MCF 10A (cell line): Measurements from ENCODE around the gene BAZ2B. TPM values are rescaled to one million over a fixed set of nuclear protein-coding genes. Genes with fewer than 3 reads are reported as not detected.

Experiments
- BruUV-seq: library from RNA; stranded (reverse); fragments of 400-500 nt; replicated peaks from 2 replicates; lab custom pipeline; 2021; lab: Mats Ljungman, UMichigan
- CTCF ChIA-PET: fragments of 300-600 bp; sonication (Branson Sonifier 250); formaldehyde crosslinking; extraction: SDS; loops from one replicate; lab custom pipeline; 2021; ENCODE audit warnings: antibody characterized with exemption, inconsistent platforms; lab: Yijun Ruan, JAX
- POLR2A ChIA-PET: fragments of 300-600, 350-650 bp; sonication (Branson Sonifier 250); formaldehyde crosslinking; extraction: SDS; loops from one replicate; lab custom pipeline; 2020; ENCODE audit warnings: antibody characterized with exemption, inconsistent platforms; lab: Yijun Ruan, JAX
- DNase-seq: peaks from one replicate; pipeline ENCODE4 v3.0.0-alpha.2; 2018; ENCODE audit not compliant: unreplicated experiment
- H3K27ac Mint-ChIP-seq: one replicate; pipeline ENCODE4 v1.8.0; 2022; ENCODE audit warnings: mild to moderate bottlenecking, low read depth, mixed read lengths; ENCODE audit not compliant: unreplicated experiment
- H3K27me3 Mint-ChIP-seq: one replicate; pipeline ENCODE4 v1.8.0; 2022; ENCODE audit warnings: mixed read lengths; ENCODE audit not compliant: insufficient read depth, unreplicated experiment
- H3K36me3 Mint-ChIP-seq: one replicate; pipeline ENCODE4 v1.8.0; 2022; ENCODE audit warnings: mild to moderate bottlenecking, moderate library complexity, mixed read lengths; ENCODE audit not compliant: insufficient read depth, unreplicated experiment
- H3K4me1 Mint-ChIP-seq: one replicate; pipeline ENCODE4 v1.8.0; 2022; ENCODE audit warnings: mixed read lengths; ENCODE audit not compliant: insufficient read depth, unreplicated experiment
- H3K4me3 Mint-ChIP-seq: one replicate; pipeline ENCODE4 v1.8.0; 2022; ENCODE audit warnings: mild to moderate bottlenecking, moderate library complexity, mixed read lengths; ENCODE audit not compliant: unreplicated experiment
- H3K9me3 Mint-ChIP-seq: one replicate; pipeline ENCODE4 v1.8.0; 2022; ENCODE audit warnings: mixed read lengths; ENCODE audit not compliant: unreplicated experiment
- CTCF ChIP-seq: fragments of 200-600 bp; IDR thresholded peaks from one replicate; pipeline ENCODE4 v1.8.0; 2022; ENCODE audit warnings: antibody characterized with exemption, mild to moderate bottlenecking; ENCODE audit not compliant: unreplicated experiment
- intact Hi-C: fragments of 100-400 bp; cut with micrococcal nuclease; formaldehyde crosslinking; loops from 2 replicates; pipeline ENCODE4 v1.14.1; 2022
- total RNA-seq: library from RNA; stranded (reverse); gene quantifications from 2 replicates; pipeline ENCODE4 v1.2.3, GENCODE V29; 2022

The BAZ2B gene
- total RNA-seq, 1 experiment from 2014 or later = 51.8 TPM

- Mint-ChIP-seq H3K27me3 (no peaks in the 10 kb centered on the region), H3K9me3 (peaks cover 5% of the 10 kb centered on the region), H3K4me1 (no peaks in the 10 kb centered on the region), H3K36me3 (peaks cover 37% of the 10 kb centered on the region), H3K27ac (no peak overlapping the region), H3K4me3 (no peak overlapping the region)
- BruUV-seq = no TSS peak
- TF ChIP-seq CTCF = no peak
- ChIA-PET POLR2A (interaction anchor here (1.3 kb wide), 1 partner anchor 15 kb away, joined by 4 read pairs; no protein-coding TSS in a partner anchor), CTCF (interaction anchor here (1.2 kb wide), 1 partner anchor 75 kb away, joined by 3 read pairs; no protein-coding TSS in a partner anchor)
- intact Hi-C loops = no loop called here
- DNase-seq = no peak
These were observed 189.3 kb downstream of the BAZ2B start for GRCh38 chr2:159427048-159427447.

- DNase-seq = no peak
- no peaks in the 10 kb centered on the region for H3K4me1 Mint-ChIP-seq
- intact Hi-C loops = no loop called here
- H3K27ac Mint-ChIP-seq = no peak overlapping the region
- no peak for TF ChIP-seq CTCF
- ChIA-PET POLR2A (interaction anchor here (0.7 kb wide), 1 partner anchor 20 kb away, joined by 3 read pairs; no protein-coding TSS in a partner anchor), CTCF (interaction anchor here (0.7 kb wide), 1 partner anchor 13 kb away, joined by 3 read pairs; no protein-coding TSS in a partner anchor)
- H3K36me3 Mint-ChIP-seq = peaks cover 26% of the 10 kb centered on the region
- peaks cover 9% of the 10 kb centered on the region for H3K9me3 Mint-ChIP-seq
- no TSS peak for BruUV-seq
- H3K4me3 Mint-ChIP-seq = no peak overlapping the region
- no peaks in the 10 kb centered on the region for H3K27me3 Mint-ChIP-seq
These were observed 196.9 kb downstream of the BAZ2B start for GRCh38 chr2:159419403-159419802.

- BruUV-seq = no TSS peak
- Mint-ChIP-seq H3K36me3 (peaks cover 46% of the 10 kb centered on the region), H3K27me3 (no peaks in the 10 kb centered on the region), H3K9me3 (no peaks in the 10 kb centered on the region), H3K27ac (no peak overlapping the region), H3K4me1 (no peaks in the 10 kb centered on the region), H3K4me3 (no peak overlapping the region)
- CTCF ChIA-PET = no interaction called here
- POLR2A ChIA-PET = interaction anchor here (1.5 to 1.6 kb wide), 2 partner anchors 10 to 15 kb away, joined by 4 read pairs; no protein-coding TSS in a partner anchor
- intact Hi-C loops = no loop called here
- TF ChIP-seq CTCF = no peak
- no peak for DNase-seq
These were observed 204.9 kb downstream of the BAZ2B start for GRCh38 chr2:159411460-159411859.

GRCh38 chr2:159410276-159410675 lies 206.1 kb downstream of the BAZ2B start:
- no peaks in the 10 kb centered on the region for H3K27me3 Mint-ChIP-seq
- intact Hi-C loops = no loop called here
- ChIA-PET CTCF (no interaction called here), POLR2A (no interaction called here)
- H3K9me3 Mint-ChIP-seq = no peaks in the 10 kb centered on the region
- DNase-seq = no peak
- H3K36me3 Mint-ChIP-seq = peaks cover 52% of the 10 kb centered on the region
- H3K27ac Mint-ChIP-seq = no peak overlapping the region
- no peak for TF ChIP-seq CTCF
- no peak overlapping the region for H3K4me3 Mint-ChIP-seq
- no peaks in the 10 kb centered on the region for H3K4me1 Mint-ChIP-seq
- no TSS peak for BruUV-seq
